K562 (cell line): ENCODE results near the gene ZMYND19. TPM values are rescaled to one million over a fixed set of nuclear protein-coding genes. Genes with fewer than 3 reads are reported as not detected.
"Not testable (repeated sequence)": the region's sequence is repeated elsewhere in the genome, so short reads cannot be mapped to it uniquely, and the experiment has no call there.

ENCODE experiments used
- ATAC-seq: fragments of 200-7000 bp; cut with Tn5 transposase; 3 replicates; pipeline ENCODE4 v1.9.1; 2020; ENCODE audit warnings: moderate library complexity
- BruUV-seq: library from RNA; stranded (reverse); fragments of 400-500 nt; replicated peaks from 2 replicates; lab custom pipeline; 2021; lab: Mats Ljungman, UMichigan
- CTCF ChIA-PET: fragments of 300-600 bp; formaldehyde crosslinking; extraction: SDS; loops from one replicate; lab custom pipeline; 2021; ENCODE audit warnings: low intra/inter-chr PET ratio; lab: Yijun Ruan, JAX
- POLR2A ChIA-PET: fragments of 300-600, 350-650 bp; sonication (Branson Sonifier 250); formaldehyde crosslinking; extraction: SDS; loops from one replicate; lab custom pipeline; 2021; ENCODE audit warnings: antibody characterized with exemption, inconsistent platforms; lab: Yijun Ruan, JAX
- DNase-seq, 4 experiments: peaks; one replicate each; pipeline versions ENCODE4 v3.0.0 to v3.0.0-alpha.2; 2011 to 2018; ENCODE audit warnings: low spot score in 3 of 4, mixed read lengths in 3 of 4; ENCODE audit errors: extremely low read depth in 1 of 4
- FAIRE-seq: peaks from 2 replicates; lab custom pipeline; 2011; peaks lifted over from hg19 to GRCh38; lab: Jason Lieb, UNC
- H2AFZ ChIP-seq: 2 replicates; pipeline ENCODE4 v1.6.0; 2011; ENCODE audit warnings: low read depth, low read length, control low read depth, inconsistent platforms
- H3K27ac ChIP-seq: fragments of 200-600 bp; 3 replicates; pipeline ENCODE4 v1.8.0; 2011; ENCODE audit warnings: low read depth, mild to moderate bottlenecking, control low read depth, inconsistent platforms, low read length, moderate library complexity, mixed read lengths; ENCODE audit errors: extremely low read depth
- H3K27me3 ChIP-seq, 2 experiments: fragments of 300-600 bp in 1 of 2; 2 replicates in 1 of 2; 3 replicates in 1 of 2; pipeline versions ENCODE4 v1.6.0 to v1.8.0; 2011; ENCODE audit warnings: inconsistent platforms in 2 of 2, low read length in 2 of 2, mild to moderate bottlenecking in 1 of 2, mixed read lengths in 1 of 2, moderate library complexity in 1 of 2; ENCODE audit not compliant: control insufficient read depth in 2 of 2, insufficient read depth in 2 of 2
- H3K36me3 ChIP-seq: fragments of 300-600 bp; 3 replicates; pipeline ENCODE4 v1.8.0; 2011; ENCODE audit warnings: mild to moderate bottlenecking, low read length, inconsistent platforms; ENCODE audit not compliant: control insufficient read depth, insufficient read depth
- H3K4me1 ChIP-seq, 2 experiments: fragments of 200-600 bp in 1 of 2; replicated peaks in 1 of 2; 2 replicates in 1 of 2; 3 replicates in 1 of 2; pipeline versions ENCODE4 v1.5.1 to v1.8.0; 2011; ENCODE audit warnings: inconsistent platforms in 2 of 2, low read length in 2 of 2, mild to moderate bottlenecking in 1 of 2, mixed read lengths in 1 of 2, moderate library complexity in 1 of 2; ENCODE audit not compliant: control insufficient read depth in 2 of 2, insufficient read depth in 2 of 2
- H3K4me2 ChIP-seq: 2 replicates; pipeline ENCODE4 v1.6.1; 2011; ENCODE audit warnings: low read length, control low read depth, inconsistent platforms, mixed read lengths; ENCODE audit not compliant: insufficient read depth
- H3K4me3 ChIP-seq: fragments of 200-600 bp; sonication (generic), shearing (Covaris generic); 2 replicates; pipeline ENCODE4 v1.5.1; 2016; ENCODE audit warnings: control low read depth, inconsistent platforms
- H3K79me2 ChIP-seq: fragments of 200-600 bp; 3 replicates; pipeline ENCODE4 v1.8.0; 2011; ENCODE audit warnings: low read length, inconsistent platforms; ENCODE audit not compliant: control insufficient read depth, insufficient read depth
- H3K9ac ChIP-seq, 2 experiments: 2 replicates each; pipeline versions ENCODE4 v1.6.0 to v1.6.1; 2011; ENCODE audit warnings: low read depth in 2 of 2, low read length in 2 of 2, control low read depth in 1 of 2, inconsistent platforms in 1 of 2, mild to moderate bottlenecking in 1 of 2, mixed read lengths in 1 of 2; ENCODE audit not compliant: insufficient read depth in 1 of 2
- H3K9me1 ChIP-seq: one replicate; pipeline ENCODE4 v1.6.0; 2011; ENCODE audit warnings: inconsistent platforms, mild to moderate bottlenecking, low read length, moderate library complexity; ENCODE audit not compliant: control insufficient read depth, insufficient read depth
- H3K9me3 ChIP-seq: replicated peaks from 2 replicates; pipeline ENCODE4 v1.5.1; 2011; ENCODE audit warnings: low read depth, low read length, inconsistent platforms; ENCODE audit not compliant: control insufficient read depth, insufficient read depth
- H4K20me1 ChIP-seq: replicated peaks from 2 replicates; pipeline ENCODE4 v1.6.1; 2011; ENCODE audit warnings: low read length, inconsistent platforms, mixed read lengths; ENCODE audit not compliant: control insufficient read depth, insufficient read depth
- BMI1 ChIP-seq: fragments of 150-350 bp; IDR thresholded peaks from 2 replicates; pipeline ENCODE4 v1.6.1; 2014; ENCODE audit warnings: low read length
- CHD1 ChIP-seq: fragments of 200-600 bp; sonication (generic); IDR thresholded peaks from one replicate; pipeline ENCODE4 v1.6.1; 2012; ENCODE audit warnings: mild to moderate bottlenecking, moderate library complexity, low read length, inconsistent platforms
- CXXC5 ChIP-seq: fragments of 250-450 bp; sonication (Bioruptor Pico); IDR thresholded peaks from 2 replicates; pipeline ENCODE4 v1.8.0; 2022; ENCODE audit warnings: inconsistent platforms, mild to moderate bottlenecking, moderate library complexity
- GABPA ChIP-seq: fragments of 200-800 bp; sonication (Bioruptor generic); conservative IDR thresholded peaks from 2 replicates; pipeline ENCODE4 v1.6.1; 2016; ENCODE audit warnings: low read depth, missing genetic modification characterization, missing compliant biosample characterization
- L3MBTL2 ChIP-seq: fragments of 450-650 bp; IDR thresholded peaks from 2 replicates; pipeline ENCODE4 v1.6.1; 2016; ENCODE audit warnings: mild to moderate bottlenecking, moderate library complexity
- MTF1 ChIP-seq: fragments of 250-450 bp; sonication (Bioruptor Pico); IDR thresholded peaks from 2 replicates; pipeline ENCODE4 v1.9.0; 2021; ENCODE audit warnings: moderate library complexity, mild to moderate bottlenecking, inconsistent platforms, borderline replicate concordance
- RAD21 ChIP-seq, 2 experiments: fragments of 250-450 bp in 1 of 2; fragments of 450-650 bp in 1 of 2; sonication (Bioruptor Pico) in 1 of 2; formaldehyde crosslinking in 1 of 2; IDR thresholded peaks in 1 of 2; conservative IDR thresholded peaks in 1 of 2; 2 replicates each; pipeline versions ENCODE4 v1.4.0 to v1.8.0; 2020 to 2022; ENCODE audit warnings: mild to moderate bottlenecking in 2 of 2, moderate library complexity in 1 of 2
- SIN3B ChIP-seq: fragments of 450-650 bp; IDR thresholded peaks from 2 replicates; pipeline ENCODE4 v1.6.1; 2017; ENCODE audit warnings: low read depth, mild to moderate bottlenecking, moderate library complexity
- ZNF184 ChIP-seq: sonication (generic); formaldehyde crosslinking; IDR thresholded peaks from 2 replicates; pipeline ENCODE4 v1.5.0; 2020; ENCODE audit warnings: missing genetic modification reagents
- ZNF668 ChIP-seq: fragments of 250-450 bp; sonication (Bioruptor Pico); IDR thresholded peaks from 2 replicates; pipeline ENCODE4 v1.8.0; 2022; ENCODE audit warnings: mild to moderate bottlenecking, inconsistent platforms
- ZNF696 ChIP-seq: fragments of 250-450 bp; sonication (Bioruptor Pico); conservative IDR thresholded peaks from 2 replicates; pipeline ENCODE4 v1.4.0; 2020; ENCODE audit warnings: mild to moderate bottlenecking, moderate library complexity
- WGBS: fragments of 100-300 bp; shearing (Covaris generic); methylation state at CpG from one replicate; pipeline ENCODE4 v1.1.6; 2016; ENCODE audit warnings: low coverage, mixed read lengths; ENCODE audit not compliant: insufficient coverage; ENCODE audit errors: missing lambda C conversion rate; 5-methylcytosine and 5-hydroxymethylcytosine counted together
- in situ Hi-C: fragments of 300-500 bp; cut with MboI; formaldehyde crosslinking; loops from 4 replicates; pipeline ENCODE4 v1.15.0; 2018; ENCODE audit warnings: inconsistent platforms, mixed read lengths
- intact Hi-C: fragments of 100-400 bp; cut with micrococcal nuclease; formaldehyde crosslinking; loops from 2 replicates; pipeline ENCODE4 v1.14.2; 2022
- polyA plus RNA-seq, 8 experiments: library from polyadenylated mRNA; depleted of rRNA in 4 of 8; stranded (reverse) in 5 of 8; unstranded in 3 of 8; fragments of >200 nt; fragmentation: Nextera tagmentation in 2 of 8; fragmentation: Illumina TruSeq in 1 of 8; extraction: Ambion mirVana in 2 of 8; extraction: Trizol in 1 of 8; gene quantifications; 2 replicates each; pipeline versions ENCODE4 v1.2.1 to v1.2.3, GENCODE V29; 2011 to 2014; ENCODE audit warnings: inconsistent platforms in 1 of 8, missing spikeins in 1 of 8
- total RNA-seq, 7 experiments: library from RNA; depleted of rRNA in 6 of 7; stranded (reverse); fragments of >200 nt in 6 of 7; fragmentation: Illumina TruSeq in 2 of 7; extraction: Trizol in 2 of 7; gene quantifications; 2 replicates each; pipeline versions ENCODE4 v1.2.1 to v1.2.3, GENCODE V29; 2011 to 2021; ENCODE audit warnings: low replicate concordance in 1 of 7
- TF ChIP-seq, protein P1 (sequence below): fragments of 450-650 bp; formaldehyde crosslinking; IDR thresholded peaks from 2 replicates; pipeline ENCODE4 v1.4.0; 2020; ENCODE audit warnings: mild to moderate bottlenecking, moderate library complexity
- TF ChIP-seq, protein P2 (sequence below): IDR thresholded peaks from 2 replicates; pipeline ENCODE4 v1.6.1; 2016; ENCODE audit warnings: missing genetic modification characterization, missing compliant biosample characterization

The ZMYND19 gene
- total and polyA plus RNA-seq, 9 of the 15 experiments (the other 6 are each of a cell fraction or from before 2014, with no cell fraction given) = 1.0 to 86.7 (median 44.0) TPM

DNA sequence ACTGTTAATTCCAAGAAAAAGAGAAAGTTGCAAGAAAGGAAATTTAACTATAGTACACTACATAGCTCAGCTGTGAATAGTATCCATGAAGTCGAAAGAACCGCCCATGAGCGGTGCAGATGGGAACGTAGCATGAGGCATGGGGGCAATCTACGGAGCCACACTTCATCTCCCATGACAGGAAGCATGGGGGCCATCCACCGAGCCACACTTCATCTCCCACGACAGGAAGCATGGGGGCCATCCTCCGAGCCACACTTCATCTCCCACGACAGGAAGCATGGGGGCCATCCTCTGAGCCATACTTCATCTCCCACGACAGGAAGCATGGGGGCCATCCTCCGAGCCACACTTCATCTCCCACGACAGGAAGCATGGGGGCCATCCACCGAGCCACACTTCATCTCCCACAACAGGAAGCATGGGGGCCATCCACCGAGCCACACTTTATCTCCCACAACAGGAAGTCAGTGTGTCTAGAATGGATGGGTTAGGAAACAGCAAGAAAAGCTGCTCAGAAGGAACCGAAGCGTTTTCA lies 53.6 kb downstream of the ZMYND19 start:
- H3K4me2 ChIP-seq, CTCF ChIA-PET, POLR2A ChIA-PET, H3K36me3 ChIP-seq, H4K20me1 ChIP-seq, in situ Hi-C loops, H3K79me2 ChIP-seq, H3K9ac ChIP-seq, BruUV-seq, ATAC-seq, H3K9me1 ChIP-seq, H3K27me3 ChIP-seq, FAIRE-seq, H3K9me3 ChIP-seq, H3K27ac ChIP-seq, H3K4me3 ChIP-seq: not testable (repeated sequence)
- peak in 1 of 4 experiments; percentile 26 for DNase-seq
- H2AFZ ChIP-seq = peak overlapping the region; percentile 47
- intact Hi-C loops = loop anchor here (10.0 kb wide), 1 partner anchor 92 kb away; the partner anchor contains the start of gene ENTPD8
- WGBS = 59% methylated on average over 16 of the region's 16 CpGs
- peaks cover 11 to 29% of the 10 kb centered on the region in 2 experiments; a peak in 4 of 5 replicates for H3K4me1 ChIP-seq
- TF ChIP-seq GABPA (peak; percentile 53), ZNF184 (CRISPR knock-in tag) (peak; percentile 56; the same call in 1 of the 2 replicates)
- TF ChIP-seq, protein P1, sequence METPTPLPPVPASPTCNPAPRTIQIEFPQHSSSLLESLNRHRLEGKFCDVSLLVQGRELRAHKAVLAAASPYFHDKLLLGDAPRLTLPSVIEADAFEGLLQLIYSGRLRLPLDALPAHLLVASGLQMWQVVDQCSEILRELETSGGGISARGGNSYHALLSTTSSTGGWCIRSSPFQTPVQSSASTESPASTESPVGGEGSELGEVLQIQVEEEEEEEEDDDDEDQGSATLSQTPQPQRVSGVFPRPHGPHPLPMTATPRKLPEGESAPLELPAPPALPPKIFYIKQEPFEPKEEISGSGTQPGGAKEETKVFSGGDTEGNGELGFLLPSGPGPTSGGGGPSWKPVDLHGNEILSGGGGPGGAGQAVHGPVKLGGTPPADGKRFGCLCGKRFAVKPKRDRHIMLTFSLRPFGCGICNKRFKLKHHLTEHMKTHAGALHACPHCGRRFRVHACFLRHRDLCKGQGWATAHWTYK = peak; percentile 98

DNA sequence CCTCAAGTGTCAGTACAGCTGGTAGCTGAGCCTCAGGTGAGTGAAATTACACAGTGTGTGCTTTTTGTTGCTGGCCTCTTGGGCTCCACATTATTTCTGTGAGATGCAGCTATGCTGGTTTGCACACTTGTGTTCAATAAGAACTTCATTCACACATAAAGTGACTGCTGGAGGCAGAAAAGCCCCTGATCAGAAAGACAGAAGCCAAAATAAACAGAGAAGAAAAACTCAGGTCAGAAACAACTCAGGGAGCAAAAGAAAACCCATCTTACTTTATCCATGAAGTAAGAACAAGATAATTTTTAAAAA lies 55.2 kb downstream of the ZMYND19 start:
- Histone ChIP-seq H3K4me1 (peaks cover 11 to 19% of the 10 kb centered on the region in 2 experiments; a peak in 4 of 5 replicates), H3K27me3 (no peaks in the 10 kb centered on the region), H3K9me3 (no peaks in the 10 kb centered on the region), H4K20me1 (no peaks in the 10 kb centered on the region), H3K4me2 (no peak overlapping the region), H3K79me2 (no peaks in the 10 kb centered on the region), H3K27ac (peak overlapping the region; percentile 11; the same call in 1 of the 3 replicates), H2AFZ (peak overlapping the region; percentile 98), H3K9me1 (no peaks in the 10 kb centered on the region), H3K36me3 (no peaks in the 10 kb centered on the region), H3K4me3 (no peak overlapping the region), H3K9ac (peak overlapping the region in 1 of 2 experiments; percentile 40; a peak in 2 of 4 replicates)
- POLR2A ChIA-PET = interaction anchor here (0.6 to 1.2 kb wide), 5 partner anchors 15 to 816 kb away, joined by 3 to 6 read pairs (median 5); partner anchors contain the start of genes MRPL41 and PNPLA7
- intact Hi-C loops = loop anchor here (10.0 kb wide), 1 partner anchor 90 kb away; the partner anchor contains the start of gene ENTPD8
- no peak for FAIRE-seq
- no peak for ATAC-seq
- in situ Hi-C loops = no loop called here
- CTCF ChIA-PET = interaction anchor here (0.9 to 1.0 kb wide), 2 partner anchors 44 to 90 kb away, joined by 3 read pairs; partner anchors contain the start of gene DPH7
- BruUV-seq = no TSS peak
- no peak for DNase-seq
- TF ChIP-seq CXXC5 (CRISPR knock-in tag) (0 out of 2 replicates have a peak, but pooled peaks have one; percentile 20), RAD21 (CRISPR knock-in tag; conservative IDR thresholded peaks at IDR 0.05 in 1 of 2, IDR thresholded peaks at IDR 0.05 in 1 of 2) (0 out of 4 replicates have a peak, but pooled peaks of 1 of the 2 experiments have one; percentile 1), MTF1 (CRISPR knock-in tag) (no peak), ZNF696 (no peak), CHD1 (no peak), L3MBTL2 (peak; percentile 64), ZNF668 (CRISPR knock-in tag) (no peak), BMI1 (no peak), SIN3B (no peak)
- TF ChIP-seq, protein P2, sequence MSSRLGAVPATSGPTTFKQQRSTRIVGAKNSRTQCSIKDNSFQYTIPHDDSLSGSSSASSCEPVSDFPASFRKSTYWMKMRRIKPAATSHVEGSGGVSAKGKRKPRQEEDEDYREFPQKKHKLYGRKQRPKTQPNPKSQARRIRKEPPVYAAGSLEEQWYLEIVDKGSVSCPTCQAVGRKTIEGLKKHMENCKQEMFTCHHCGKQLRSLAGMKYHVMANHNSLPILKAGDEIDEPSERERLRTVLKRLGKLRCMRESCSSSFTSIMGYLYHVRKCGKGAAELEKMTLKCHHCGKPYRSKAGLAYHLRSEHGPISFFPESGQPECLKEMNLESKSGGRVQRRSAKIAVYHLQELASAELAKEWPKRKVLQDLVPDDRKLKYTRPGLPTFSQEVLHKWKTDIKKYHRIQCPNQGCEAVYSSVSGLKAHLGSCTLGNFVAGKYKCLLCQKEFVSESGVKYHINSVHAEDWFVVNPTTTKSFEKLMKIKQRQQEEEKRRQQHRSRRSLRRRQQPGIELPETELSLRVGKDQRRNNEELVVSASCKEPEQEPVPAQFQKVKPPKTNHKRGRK (tag) = 0 out of 2 replicates have a peak, but pooled peaks have one; percentile 30
